Naive B cell (primary cell): Measurements from ENCODE around the gene PRF1. TPM values are rescaled to one million over a fixed set of nuclear protein-coding genes. Genes with fewer than 3 reads are reported as not detected.
A peak's percentile ranks its signal among the peaks of the same experiment; 100 is the strongest.
"Not testable (repeated sequence)": the region's sequence is repeated elsewhere in the genome, so short reads cannot be mapped to it uniquely, and the experiment has no call there.

ENCODE experiments used
- ATAC-seq, 2 donors: fragments of 150-1000 bp; cut with Tn5 transposase; 2 replicates each; pipeline ENCODE4 v1.10.0; 2021; ENCODE audit warnings: low read depth in 2 of 2, mild to moderate bottlenecking in 2 of 2, moderate library complexity in 2 of 2
- DNase-seq: peaks from one replicate; pipeline ENCODE4 v3.0.0; 2022
- H3K27ac Mint-ChIP-seq, 6 donors: one replicate each; pipeline ENCODE4 v1.8.0; 2020 to 2022; ENCODE audit warnings: mild to moderate bottlenecking in 6 of 6, mixed read lengths in 6 of 6, moderate library complexity in 5 of 6, inconsistent platforms in 2 of 6
- H3K27me3 Mint-ChIP-seq, 3 donors: one replicate each; pipeline ENCODE4 v1.8.0; 2021 to 2022; ENCODE audit warnings: mixed read lengths in 3 of 3, mild to moderate bottlenecking in 1 of 3
- H3K36me3 Mint-ChIP-seq, 2 donors: one replicate each; pipeline ENCODE4 v1.8.0; 2020 to 2022; ENCODE audit warnings: mixed read lengths in 2 of 2, inconsistent platforms in 1 of 2, mild to moderate bottlenecking in 1 of 2
- H3K4me1 Mint-ChIP-seq, 3 donors: one replicate each; pipeline ENCODE4 v1.8.0; 2020 to 2022; ENCODE audit warnings: mixed read lengths in 3 of 3, inconsistent platforms in 1 of 3, mild to moderate bottlenecking in 1 of 3, moderate library complexity in 1 of 3
- H3K4me3 Mint-ChIP-seq, 8 donors: one replicate each; pipeline ENCODE4 v1.8.0; 2020 to 2022; ENCODE audit warnings: mild to moderate bottlenecking in 8 of 8, mixed read lengths in 8 of 8, moderate library complexity in 8 of 8, inconsistent platforms in 2 of 8
- H3K9me3 Mint-ChIP-seq, 7 donors: one replicate each; pipeline ENCODE4 v1.8.0; 2020 to 2022; ENCODE audit warnings: mixed read lengths in 7 of 7, mild to moderate bottlenecking in 5 of 7, inconsistent platforms in 2 of 7, moderate library complexity in 1 of 7
- polyA plus RNA-seq, 6 donors: library from polyadenylated mRNA; unstranded; fragments of 300-500 nt; fragmentation: Illumina TruSeq; gene quantifications; one replicate each; pipeline ENCODE4 v1.2.3, GENCODE V29; 2021; ENCODE audit warnings: low read depth in 6 of 6

Gene PRF1
- polyA plus RNA-seq, 6 donors from 2014 or later: 1.2 to 9.3 (median 3.7) TPM

GRCh38 chr10:70587045-70587658, 15.4 kb downstream of the PRF1 start:
- Mint-ChIP-seq H3K27me3 (peaks cover 0 to 6% (median 1%) of the 10 kb centered on the region in 3 donors), H3K9me3 (no peaks in the 10 kb centered on the region), H3K27ac (peak overlapping the region in 1 of 6 donors; percentile 2), H3K4me3 (no peak overlapping the region), H3K36me3 (no peaks in the 10 kb centered on the region), H3K4me1 (peaks cover 0 to 6% (median 0%) of the 10 kb centered on the region in 3 donors)
- DNase-seq (no peak), ATAC-seq (no peak)

GRCh38 chr10:70586348-70586930, 16.1 kb downstream of the PRF1 start:
- Mint-ChIP-seq H3K4me3 (no peak overlapping the region), H3K36me3 (no peaks in the 10 kb centered on the region), H3K27me3 (peaks cover 0 to 6% (median 0%) of the 10 kb centered on the region in 3 donors), H3K9me3 (no peaks in the 10 kb centered on the region), H3K27ac (peak overlapping the region in 1 of 6 donors; percentile 21), H3K4me1 (peaks cover 0 to 6% (median 0%) of the 10 kb centered on the region in 3 donors)
- ATAC-seq (no peak), DNase-seq (no peak)

- Mint-ChIP-seq H3K27ac (peak overlapping the region in 1 of 6 donors; percentile 58), H3K4me3 (no peak overlapping the region), H3K27me3 (peaks cover 0 to 6% (median 0%) of the 10 kb centered on the region in 3 donors), H3K9me3 (no peaks in the 10 kb centered on the region), H3K36me3 (no peaks in the 10 kb centered on the region), H3K4me1 (peaks cover 0 to 6% (median 0%) of the 10 kb centered on the region in 3 donors)
- ATAC-seq (no peak), DNase-seq (no peak)
Observed at GRCh38 chr10:70585578-70586169, 16.9 kb downstream of the PRF1 start.

- Mint-ChIP-seq H3K4me3 (no peak overlapping the region), H3K9me3 (no peaks in the 10 kb centered on the region), H3K27ac (peak overlapping the region in 1 of 6 donors; percentile 41), H3K4me1 (peaks cover 0 to 8% (median 0%) of the 10 kb centered on the region in 3 donors), H3K27me3 (peaks cover 0 to 6% (median 0%) of the 10 kb centered on the region in 3 donors), H3K36me3 (no peaks in the 10 kb centered on the region)
- ATAC-seq (no peak), DNase-seq (no peak)
Observed at GRCh38 chr10:70584909-70585544, 17.5 kb downstream of the PRF1 start.

- DNase-seq: no peak
- Mint-ChIP-seq H3K27me3 (peaks cover 0 to 6% (median 0%) of the 10 kb centered on the region in 3 donors), H3K4me3 (no peak overlapping the region), H3K36me3 (no peaks in the 10 kb centered on the region), H3K9me3 (no peaks in the 10 kb centered on the region), H3K4me1 (peaks cover 3 to 15% (median 5%) of the 10 kb centered on the region in 3 donors), H3K27ac (peak overlapping the region in 1 of 6 donors; percentile 12)
- no peak for ATAC-seq
Observed at GRCh38 chr10:70584366-70584765, 18.2 kb downstream of the PRF1 start.

GRCh38 chr10:70583669-70584037, 18.9 kb downstream of the PRF1 start:
- Mint-ChIP-seq H3K27ac (no peak overlapping the region), H3K36me3 (no peaks in the 10 kb centered on the region), H3K27me3 (peaks cover 0 to 6% (median 0%) of the 10 kb centered on the region in 3 donors), H3K4me3 (no peak overlapping the region), H3K9me3 (no peaks in the 10 kb centered on the region), H3K4me1 (peaks cover 7 to 21% (median 10%) of the 10 kb centered on the region in 3 donors)
- DNase-seq: no peak
- ATAC-seq: no peak

- DNase-seq: no peak
- no peak for ATAC-seq
- H3K36me3 Mint-ChIP-seq: no peaks in the 10 kb centered on the region
- H3K27ac Mint-ChIP-seq: no peak overlapping the region
- H3K4me3 Mint-ChIP-seq: no peak overlapping the region
- no peaks in the 10 kb centered on the region for H3K9me3 Mint-ChIP-seq
- peaks cover 13 to 22% (median 16%) of the 10 kb centered on the region in 3 donors for H3K4me1 Mint-ChIP-seq
- H3K27me3 Mint-ChIP-seq: peaks cover 0 to 4% (median 0%) of the 10 kb centered on the region in 3 donors
Observed at GRCh38 chr10:70582793-70583668, 19.5 kb downstream of the PRF1 start.

- not testable (repeated sequence) for H3K27ac Mint-ChIP-seq, H3K36me3 Mint-ChIP-seq
Observed at GRCh38 chr10:70581176-70581575, 21.4 kb downstream of the PRF1 start.

GRCh38 chr10:70579234-70580002, 23.1 kb downstream of the PRF1 start:
- DNase-seq: no peak
- Mint-ChIP-seq H3K4me1 (peaks cover 37 to 47% (median 45%) of the 10 kb centered on the region in 3 donors), H3K9me3 (no peaks in the 10 kb centered on the region), H3K27ac (peak overlapping the region in 1 of 6 donors; percentile 67), H3K36me3 (no peaks in the 10 kb centered on the region), H3K4me3 (no peak overlapping the region), H3K27me3 (no peaks in the 10 kb centered on the region)
- ATAC-seq: no peak

More at GRCh38 chr10:70581176-70581575, 21.4 kb downstream of the PRF1 start:
- DNase-seq, ATAC-seq, H3K9me3 Mint-ChIP-seq, H3K4me3 Mint-ChIP-seq, H3K27me3 Mint-ChIP-seq: not testable (repeated sequence)
- peaks cover 30 to 40% (median 35%) of the 10 kb centered on the region in 3 donors for H3K4me1 Mint-ChIP-seq

- peak overlapping the region in 2 of 6 donors; percentile 48 to 63 for H3K27ac Mint-ChIP-seq
- H3K4me1 Mint-ChIP-seq: peaks cover 37 to 47% (median 45%) of the 10 kb centered on the region in 3 donors
- no peak for DNase-seq
- H3K4me3 Mint-ChIP-seq: peak overlapping the region in 2 of 8 donors; percentile 32 to 68
- no peaks in the 10 kb centered on the region for H3K27me3 Mint-ChIP-seq
- H3K36me3 Mint-ChIP-seq: no peaks in the 10 kb centered on the region
- H3K9me3 Mint-ChIP-seq: no peaks in the 10 kb centered on the region
- ATAC-seq: peak in 1 of 2 donors; percentile 20
Observed at GRCh38 chr10:70578371-70578947, 24.1 kb downstream of the PRF1 start.

- Mint-ChIP-seq H3K27ac (peak overlapping the region in 5 of 6 donors; percentile 74 to 96 (median 83)), H3K9me3 (no peaks in the 10 kb centered on the region), H3K4me3 (peak overlapping the region in 5 of 8 donors; percentile 15 to 68 (median 53)), H3K36me3 (no peaks in the 10 kb centered on the region), H3K4me1 (peaks cover 37 to 47% (median 45%) of the 10 kb centered on the region in 3 donors), H3K27me3 (no peaks in the 10 kb centered on the region)
- ATAC-seq (no peak), DNase-seq (no peak)
Observed at GRCh38 chr10:70576803-70577517, 25.6 kb downstream of the PRF1 start.
